ENCODE results near the gene LENEP.

Gene LENEP

GRCh38 chr1:154960446-154961136 lies 32.8 kb upstream of the LENEP start:
- DNase-seq (ENCODE audit: low read depth) = no peak

GRCh38 chr1:154961207-154962155 lies 31.9 kb upstream of the LENEP start, which contains the start of gene PYGO2:
Gene PYGO2 (minus strand): TSS chr1:154961782. CDS start chr1:154961576, 206 bp downstream.
- peak; percentile 69 for DNase-seq (ENCODE audit: low read depth)

GRCh38 chr1:154962156-154962749 lies 31.1 kb upstream of the LENEP start:
- no peak for DNase-seq (ENCODE audit: low read depth)

- DNase-seq (ENCODE audit: low read depth) = no peak
These were observed 30.5 kb upstream of the LENEP start for GRCh38 chr1:154962795-154963330.

- no peak for DNase-seq (ENCODE audit: low read depth)
These were observed 29.7 kb upstream of the LENEP start for GRCh38 chr1:154963643-154964042.

GRCh38 chr1:154964359-154964758 lies 29.0 kb upstream of the LENEP start:
- DNase-seq (ENCODE audit: low read depth) = no peak

GRCh38 chr1:154966111-154966510 lies 27.3 kb upstream of the LENEP start:
- DNase-seq (ENCODE audit: low read depth) = no peak

GRCh38 chr1:154967331-154967950 lies 25.9 kb upstream of the LENEP start:
- no peak for DNase-seq (ENCODE audit: low read depth)

GRCh38 chr1:154968731-154969130 lies 24.7 kb upstream of the LENEP start:
- no peak for DNase-seq (ENCODE audit: low read depth)

GRCh38 chr1:154969246-154969645 lies 24.1 kb upstream of the LENEP start:
- DNase-seq (ENCODE audit: low read depth) = no peak

- DNase-seq (ENCODE audit: low read depth) = no peak
These were observed 23.4 kb upstream of the LENEP start for GRCh38 chr1:154969860-154970452.

- DNase-seq (ENCODE audit: low read depth) = no peak
These were observed 22.6 kb upstream of the LENEP start, which contains the start of gene SHC1 for GRCh38 chr1:154970631-154971340. Gene SHC1 (minus strand): TSS chr1:154970747. CDS start chr1:154970526, 221 bp downstream.

GRCh38 chr1:154971341-154971998 lies 21.9 kb upstream of the LENEP start:
- no peak for DNase-seq (ENCODE audit: low read depth)

GRCh38 chr1:154972213-154972516 lies 21.2 kb upstream of the LENEP start:
- DNase-seq (ENCODE audit: low read depth) = no peak

- DNase-seq (ENCODE audit: low read depth) = no peak
These were observed 20.7 kb upstream of the LENEP start for GRCh38 chr1:154972517-154973343.

GRCh38 chr1:154973344-154974101 lies 19.9 kb upstream of the LENEP start:
- peak; percentile 76 for DNase-seq (ENCODE audit: low read depth)

- peak; percentile 93 for DNase-seq (ENCODE audit: low read depth)
These were observed 19.1 kb upstream of the LENEP start, which contains the start of gene CKS1B for GRCh38 chr1:154974102-154974807. Gene CKS1B (plus strand): TSS chr1:154974681. CDS start chr1:154974746, 65 bp downstream.
